Measurements from ENCODE around the gene CCNK. TPM values are rescaled to one million over a fixed set of nuclear protein-coding genes. Genes with fewer than 3 reads are reported as not detected.

CCNK gene
- total RNA-seq, 1 donor from 2014 or later = 62.3 TPM

DNA sequence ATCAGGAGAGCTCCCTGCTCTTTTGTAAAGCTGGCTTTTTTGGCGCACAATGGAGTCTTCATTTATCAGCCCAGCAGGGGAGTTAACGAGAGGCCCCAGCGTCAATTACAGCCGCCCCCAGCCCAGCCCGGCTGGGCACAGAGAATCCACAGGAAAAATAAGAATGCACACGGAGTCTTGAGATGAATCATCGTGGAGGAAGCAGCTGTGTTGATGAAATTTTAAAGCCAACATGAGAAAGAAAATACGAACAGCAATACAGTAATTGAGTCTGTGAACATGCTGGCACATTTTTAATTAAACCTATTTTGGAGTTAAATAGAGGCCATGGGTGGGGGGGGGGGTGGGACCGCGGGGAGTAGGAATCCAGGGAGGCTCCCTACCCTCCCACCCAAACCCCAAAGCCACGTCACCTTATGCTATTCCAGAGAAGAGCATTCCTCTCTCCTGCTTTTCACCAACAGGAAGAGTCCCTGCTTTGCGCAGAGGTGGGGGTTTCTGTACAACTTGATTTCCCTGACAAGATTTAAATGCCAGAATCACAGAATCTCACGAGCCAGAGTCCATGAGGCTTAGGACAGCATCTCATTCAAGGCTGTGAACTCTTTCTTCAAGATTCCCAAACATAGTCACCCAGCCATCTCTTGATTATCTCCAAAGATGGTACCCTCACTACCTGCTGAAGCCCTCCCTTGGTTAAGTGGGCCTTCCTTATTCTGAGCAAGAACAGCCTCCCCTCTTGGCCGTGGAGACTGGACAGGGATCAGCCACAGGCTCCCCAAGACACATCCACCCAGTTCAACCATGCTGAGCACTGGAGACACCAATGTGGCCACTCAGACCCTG, 50.3 kb downstream of the CCNK start:
- Mint-ChIP-seq H3K36me3 (ENCODE audit: low read depth) (no peaks in the 10 kb centered on the region), H3K27ac (ENCODE audit: unreplicated experiment) (peak overlapping the region; percentile 95), H3K4me3 (ENCODE audit: unreplicated experiment) (peak overlapping the region; percentile 37), H3K27me3 (ENCODE audit: low read depth) (no peaks in the 10 kb centered on the region), H3K9me3 (ENCODE audit: low read depth) (no peaks in the 10 kb centered on the region), H3K4me1 (ENCODE audit: low read depth) (peaks cover 43% of the 10 kb centered on the region)
- TF ChIP-seq, protein P1, sequence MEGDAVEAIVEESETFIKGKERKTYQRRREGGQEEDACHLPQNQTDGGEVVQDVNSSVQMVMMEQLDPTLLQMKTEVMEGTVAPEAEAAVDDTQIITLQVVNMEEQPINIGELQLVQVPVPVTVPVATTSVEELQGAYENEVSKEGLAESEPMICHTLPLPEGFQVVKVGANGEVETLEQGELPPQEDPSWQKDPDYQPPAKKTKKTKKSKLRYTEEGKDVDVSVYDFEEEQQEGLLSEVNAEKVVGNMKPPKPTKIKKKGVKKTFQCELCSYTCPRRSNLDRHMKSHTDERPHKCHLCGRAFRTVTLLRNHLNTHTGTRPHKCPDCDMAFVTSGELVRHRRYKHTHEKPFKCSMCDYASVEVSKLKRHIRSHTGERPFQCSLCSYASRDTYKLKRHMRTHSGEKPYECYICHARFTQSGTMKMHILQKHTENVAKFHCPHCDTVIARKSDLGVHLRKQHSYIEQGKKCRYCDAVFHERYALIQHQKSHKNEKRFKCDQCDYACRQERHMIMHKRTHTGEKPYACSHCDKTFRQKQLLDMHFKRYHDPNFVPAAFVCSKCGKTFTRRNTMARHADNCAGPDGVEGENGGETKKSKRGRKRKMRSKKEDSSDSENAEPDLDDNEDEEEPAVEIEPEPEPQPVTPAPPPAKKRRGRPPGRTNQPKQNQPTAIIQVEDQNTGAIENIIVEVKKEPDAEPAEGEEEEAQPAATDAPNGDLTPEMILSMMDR (IDR thresholded peaks at IDR 0.05) = no peak
- DNase-seq (ENCODE audit: low spot score) = no peak

DNA sequence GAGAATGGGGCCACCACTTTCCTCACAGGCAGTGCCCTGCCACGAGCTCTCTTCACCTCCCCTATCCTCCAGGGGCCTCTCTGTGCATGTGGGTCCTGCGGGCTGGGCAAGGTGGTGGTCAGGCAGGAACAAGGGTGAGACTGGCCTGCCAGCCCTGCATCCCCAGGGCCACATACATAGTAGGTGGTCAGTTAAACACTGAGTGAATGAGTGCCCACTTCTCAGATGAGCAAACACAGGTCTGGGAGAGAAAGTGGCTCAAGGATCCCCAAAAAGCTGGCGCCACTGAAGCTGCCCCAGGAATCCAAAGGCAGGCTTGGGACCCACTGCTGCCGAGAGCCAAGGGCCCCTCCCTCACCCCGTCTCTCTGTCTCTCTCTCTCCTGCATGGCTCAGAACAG, 51.1 kb downstream of the CCNK start:
- Mint-ChIP-seq H3K9me3 (ENCODE audit: low read depth) (no peaks in the 10 kb centered on the region), H3K4me3 (ENCODE audit: unreplicated experiment) (no peak overlapping the region), H3K27ac (ENCODE audit: unreplicated experiment) (no peak overlapping the region), H3K4me1 (ENCODE audit: low read depth) (peaks cover 50% of the 10 kb centered on the region), H3K27me3 (ENCODE audit: low read depth) (no peaks in the 10 kb centered on the region), H3K36me3 (ENCODE audit: low read depth) (no peaks in the 10 kb centered on the region)
- DNase-seq (ENCODE audit: low spot score) = no peak
- TF ChIP-seq, protein P1 (IDR thresholded peaks at IDR 0.05) = no peak

DNA sequence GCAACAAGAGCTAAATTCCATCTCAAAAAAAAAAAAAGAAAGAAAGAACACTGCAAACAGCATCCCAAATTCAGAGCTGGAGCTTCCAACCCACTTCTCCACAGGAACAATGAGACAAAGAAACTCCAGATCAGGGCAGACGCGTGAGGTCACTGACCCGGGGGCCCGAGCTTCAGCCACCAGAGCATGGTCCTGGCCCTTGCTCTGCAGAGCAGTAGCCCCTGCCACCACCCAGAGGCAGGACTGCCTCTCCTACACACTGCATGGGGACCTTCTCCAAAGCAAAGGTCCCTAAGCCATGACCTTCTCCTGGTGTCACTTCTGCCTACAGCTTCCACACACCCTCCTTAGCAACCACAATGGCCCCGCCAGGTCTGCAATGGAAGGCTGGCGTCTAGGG, 53.1 kb downstream of the CCNK start:
- H3K27ac Mint-ChIP-seq (ENCODE audit: unreplicated experiment) = no peak overlapping the region
- no peak overlapping the region for H3K4me3 Mint-ChIP-seq (ENCODE audit: unreplicated experiment)

DNA sequence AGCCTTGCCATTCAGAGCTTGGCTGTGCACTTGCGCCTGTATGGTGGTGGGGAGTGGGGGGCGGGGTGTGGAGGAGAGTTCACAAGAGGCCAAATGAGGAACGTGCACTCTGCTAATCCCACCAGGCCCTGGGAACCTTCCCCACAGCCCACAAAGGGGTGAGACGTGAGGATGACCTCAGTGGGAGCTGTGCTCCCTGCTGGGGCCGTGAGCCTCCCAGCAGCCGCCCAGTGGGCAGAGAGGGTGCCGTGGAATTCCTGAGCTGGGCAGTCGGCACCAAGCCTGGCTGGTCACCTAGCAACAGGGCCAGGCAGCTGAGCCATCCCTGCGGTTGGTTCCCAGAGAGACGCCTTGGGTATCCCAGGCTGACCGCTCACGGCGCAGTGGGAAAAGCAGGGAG, 53.7 kb downstream of the CCNK start:
- H3K27ac Mint-ChIP-seq (ENCODE audit: unreplicated experiment) = no peak overlapping the region
- H3K36me3 Mint-ChIP-seq (ENCODE audit: low read depth) = no peaks in the 10 kb centered on the region
- H3K27me3 Mint-ChIP-seq (ENCODE audit: low read depth) = no peaks in the 10 kb centered on the region
- DNase-seq (ENCODE audit: low spot score) = no peak
- TF ChIP-seq, protein P1 (IDR thresholded peaks at IDR 0.05) = peak; percentile 15
- peaks cover 67% of the 10 kb centered on the region for H3K4me1 Mint-ChIP-seq (ENCODE audit: low read depth)
- no peaks in the 10 kb centered on the region for H3K9me3 Mint-ChIP-seq (ENCODE audit: low read depth)
- H3K4me3 Mint-ChIP-seq (ENCODE audit: unreplicated experiment) = no peak overlapping the region

More for the DNA sequence above, 53.1 kb downstream of the CCNK start:
- H3K9me3 Mint-ChIP-seq (ENCODE audit: low read depth) = no peaks in the 10 kb centered on the region
- no peaks in the 10 kb centered on the region for H3K27me3 Mint-ChIP-seq (ENCODE audit: low read depth)
- TF ChIP-seq, protein P1 (IDR thresholded peaks at IDR 0.05) = no peak
- H3K4me1 Mint-ChIP-seq (ENCODE audit: low read depth) = peaks cover 67% of the 10 kb centered on the region
- no peaks in the 10 kb centered on the region for H3K36me3 Mint-ChIP-seq (ENCODE audit: low read depth)
- no peak for DNase-seq (ENCODE audit: low spot score)

DNA sequence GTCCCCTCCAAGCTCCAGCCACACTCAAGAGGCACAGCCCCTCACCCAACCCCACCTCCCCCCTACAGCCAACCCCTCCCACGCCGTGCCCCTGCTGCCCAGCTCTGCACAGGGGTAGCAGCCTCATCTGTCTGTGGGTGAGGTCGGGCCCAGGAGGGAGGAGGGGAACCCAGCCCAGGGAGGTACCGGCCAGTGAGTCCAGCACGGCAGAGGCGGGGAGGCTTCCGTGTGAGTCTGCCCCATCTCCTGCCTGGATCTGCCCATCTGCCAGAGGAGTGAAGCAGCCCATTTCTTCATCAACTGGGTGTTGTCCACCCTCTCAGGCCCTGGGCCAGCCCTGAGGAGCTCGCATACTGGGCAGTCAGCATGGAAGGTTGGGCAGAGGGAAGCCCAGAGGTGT, 54.2 kb downstream of the CCNK start:
- Mint-ChIP-seq H3K4me1 (ENCODE audit: low read depth) (peaks cover 61% of the 10 kb centered on the region), H3K27me3 (ENCODE audit: low read depth) (no peaks in the 10 kb centered on the region), H3K27ac (ENCODE audit: unreplicated experiment) (no peak overlapping the region), H3K36me3 (ENCODE audit: low read depth) (no peaks in the 10 kb centered on the region), H3K4me3 (ENCODE audit: unreplicated experiment) (no peak overlapping the region), H3K9me3 (ENCODE audit: low read depth) (no peaks in the 10 kb centered on the region)
- DNase-seq (ENCODE audit: low spot score) = no peak
- TF ChIP-seq, protein P1 (IDR thresholded peaks at IDR 0.05) = no peak

All from chondrocyte (in vitro differentiated cells).